ENCODE results near the gene DDAH1. TPM values are rescaled to one million over a fixed set of nuclear protein-coding genes. Genes with fewer than 3 reads are reported as not detected.

DDAH1 gene
- total and polyA plus RNA-seq, 2 of the 8 experiments (the other 6 are each of a cell fraction or from before 2014, with no cell fraction given) = 22.8 to 54.5 TPM

DNA sequence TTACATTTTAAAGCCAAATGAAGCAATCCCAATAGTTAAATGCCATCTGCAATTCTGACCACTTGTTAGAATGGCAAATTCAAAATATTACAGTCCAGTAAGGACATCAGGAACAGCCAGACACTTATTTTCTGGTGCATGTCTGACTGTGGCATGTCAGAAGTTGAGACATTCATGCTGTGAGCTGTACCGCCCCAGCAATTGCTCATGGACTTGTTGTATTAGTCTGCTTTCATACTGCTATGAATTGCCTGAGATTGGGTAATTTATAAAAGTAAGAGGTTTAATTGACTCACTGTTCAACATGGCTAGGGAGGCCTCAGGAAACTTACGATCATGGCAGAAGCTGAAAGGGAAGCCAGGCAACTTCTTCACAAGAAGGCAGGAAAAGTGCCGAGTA lies 19.1 kb downstream of the DDAH1 start:
- ChIA-PET CTCF (ENCODE audit: partially characterized antibody) (no interaction called here), POLR2A (ENCODE audit: partially characterized antibody) (no interaction called here)
- no peak overlapping the region for H2BK20ac ChIP-seq (ENCODE audit: low read length)
- H3K18ac ChIP-seq (ENCODE audit: extremely low read depth, low read length) = no peak overlapping the region
- H3K9ac ChIP-seq (replicated peaks in 1 of 4; ENCODE audit: extremely low read depth in 1 of 4, low read depth in 3 of 4, low read length in 3 of 4) = no peak overlapping the region
- no peak overlapping the region for H2BK5ac ChIP-seq (ENCODE audit: low read depth, low read length)
- H3K4me1 ChIP-seq (replicated peaks in 1 of 4; ENCODE audit: control insufficient read depth in 3 of 4, insufficient read depth in 4 of 4, low read length in 3 of 4) = peaks cover 0 to 11% (median 6%) of the 10 kb centered on the region in 4 experiments; a peak in 4 of 7 replicates
- no peak overlapping the region for H4K5ac ChIP-seq (ENCODE audit: insufficient read length, low read depth, low read length)
- no peak overlapping the region for H2BK15ac ChIP-seq (ENCODE audit: low read length)
- no peaks in the 10 kb centered on the region for H3K23me2 ChIP-seq (ENCODE audit: low read depth, low read length)
- no peak overlapping the region for H3K27ac ChIP-seq (ENCODE audit: low read depth, low read length)
- no peaks in the 10 kb centered on the region for H3K36me3 ChIP-seq (ENCODE audit: control insufficient read depth in 2 of 4, insufficient read depth in 4 of 4, low read length in 3 of 4)
- no peak overlapping the region for H2BK12ac ChIP-seq (ENCODE audit: low read depth, low read length)
- H3K4me3 ChIP-seq (ENCODE audit: extremely low read depth in 1 of 4, insufficient read depth in 2 of 4, low read depth in 3 of 4, low read length in 4 of 4) = no peak overlapping the region
- H3K56ac ChIP-seq (replicated peaks; ENCODE audit: insufficient read length, low read depth, low read length) = no peak overlapping the region
- no peak overlapping the region for H2AK5ac ChIP-seq (ENCODE audit: low read depth, low read length)
- no peak overlapping the region for H3K14ac ChIP-seq (ENCODE audit: insufficient read length)
- H2BK120ac ChIP-seq (replicated peaks; ENCODE audit: low read depth, low read length) = no peak overlapping the region
- H3K23ac ChIP-seq (ENCODE audit: insufficient read length) = no peak overlapping the region
- H3K9me3 ChIP-seq (ENCODE audit: insufficient read depth in 2 of 2, low read depth in 1 of 2, low read length in 1 of 2) = no peaks in the 10 kb centered on the region
- FAIRE-seq (no peak), DNase-seq (ENCODE audit: low read depth in 1 of 2, low spot score in 2 of 2) (no peak)
- 87% methylated on average over 3 of the region's 3 CpGs; no CpG with 5 or more reads in 1 of the 2 experiments for WGBS, 2 experiments (ENCODE audit: extremely low coverage in 1 of 2, insufficient coverage in 1 of 2, insufficient read length in 1 of 2, insufficient replicate concordance in 2 of 2, low coverage in 1 of 2, low lambda C conversion rate in 2 of 2, missing lambda C conversion rate in 1 of 2)
- H4K91ac ChIP-seq (replicated peaks; ENCODE audit: insufficient read length, low read length) = peak overlapping the region; percentile 49
- H2AFZ ChIP-seq (ENCODE audit: low read length) = no peak overlapping the region
- no peak overlapping the region for H4K8ac ChIP-seq (ENCODE audit: extremely low read depth, insufficient read depth, low read length)
- no peaks in the 10 kb centered on the region for H3K79me2 ChIP-seq (ENCODE audit: control insufficient read depth in 1 of 2, insufficient read depth in 2 of 2, low read length in 2 of 2)
- H3K79me1 ChIP-seq (ENCODE audit: low read depth, low read length) = peaks cover 2% of the 10 kb centered on the region; the same call in 1 of the 2 replicates
- no peak overlapping the region; a peak in 1 of 4 replicates for H3K4me2 ChIP-seq (ENCODE audit: insufficient read depth in 1 of 2, low read depth in 2 of 2, low read length in 2 of 2)
- H3K27me3 ChIP-seq (replicated peaks in 1 of 4; ENCODE audit: control insufficient read depth in 3 of 4, extremely low read depth in 1 of 4, insufficient read depth in 3 of 4, low read length in 3 of 4) = no peaks in the 10 kb centered on the region
- no peaks in the 10 kb centered on the region for H4K20me1 ChIP-seq (replicated peaks in 1 of 2; ENCODE audit: control insufficient read depth in 1 of 2, insufficient read depth in 2 of 2, low read length in 2 of 2)
- H3K4ac ChIP-seq (replicated peaks; ENCODE audit: insufficient read length, low read depth, low read length) = no peak overlapping the region
- no peak for TF ChIP-seq GTF2F1 (IDR thresholded peaks at IDR 0.05; ENCODE audit: borderline replicate concordance, low read depth, low read length)
- TF ChIP-seq SP2 (IDR thresholded peaks at IDR 0.05; ENCODE audit: low read length) = no peak
- TF ChIP-seq CREB1 (IDR thresholded peaks at IDR 0.05) = no peak
- TF ChIP-seq KDM4A (IDR thresholded peaks at IDR 0.05; ENCODE audit: low read depth, low read length, severe bottlenecking) = no peak
- TF ChIP-seq, protein P1, sequence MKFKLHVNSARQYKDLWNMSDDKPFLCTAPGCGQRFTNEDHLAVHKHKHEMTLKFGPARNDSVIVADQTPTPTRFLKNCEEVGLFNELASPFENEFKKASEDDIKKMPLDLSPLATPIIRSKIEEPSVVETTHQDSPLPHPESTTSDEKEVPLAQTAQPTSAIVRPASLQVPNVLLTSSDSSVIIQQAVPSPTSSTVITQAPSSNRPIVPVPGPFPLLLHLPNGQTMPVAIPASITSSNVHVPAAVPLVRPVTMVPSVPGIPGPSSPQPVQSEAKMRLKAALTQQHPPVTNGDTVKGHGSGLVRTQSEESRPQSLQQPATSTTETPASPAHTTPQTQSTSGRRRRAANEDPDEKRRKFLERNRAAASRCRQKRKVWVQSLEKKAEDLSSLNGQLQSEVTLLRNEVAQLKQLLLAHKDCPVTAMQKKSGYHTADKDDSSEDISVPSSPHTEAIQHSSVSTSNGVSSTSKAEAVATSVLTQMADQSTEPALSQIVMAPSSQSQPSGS (IDR thresholded peaks at IDR 0.05; ENCODE audit: low read length) = no peak
- TF ChIP-seq JUND (IDR thresholded peaks at IDR 0.05; ENCODE audit: low read length) = no peak
- TF ChIP-seq POLR2AphosphoS5 (IDR thresholded peaks at IDR 0.05; ENCODE audit: low read depth, low read length) = no peak
- no peak for TF ChIP-seq BRCA1 (IDR thresholded peaks at IDR 0.05; ENCODE audit: low read depth, low read length)
- no peak for TF ChIP-seq CEBPB (IDR thresholded peaks at IDR 0.05; ENCODE audit: low read depth, low read length)
- TF ChIP-seq ZNF274 (IDR thresholded peaks at IDR 0.05; ENCODE audit: borderline replicate concordance, extremely low read depth, low read length) = no peak
- TF ChIP-seq BACH1 (IDR thresholded peaks at IDR 0.05; ENCODE audit: low read length) = no peak
- TF ChIP-seq SP4 (IDR thresholded peaks at IDR 0.05; ENCODE audit: low read length) = no peak
- no peak for TF ChIP-seq FOSL1 (IDR thresholded peaks at IDR 0.05; ENCODE audit: insufficient read depth, low read depth, low read length)
- TF ChIP-seq YY1 (IDR thresholded peaks at IDR 0.05; ENCODE audit: low read depth, low read length) = no peak
- no peak for TF ChIP-seq TAF1 (IDR thresholded peaks at IDR 0.05; ENCODE audit: low read depth, low read length)
